ENCODE results near the gene PSORS1C1.

DNA sequence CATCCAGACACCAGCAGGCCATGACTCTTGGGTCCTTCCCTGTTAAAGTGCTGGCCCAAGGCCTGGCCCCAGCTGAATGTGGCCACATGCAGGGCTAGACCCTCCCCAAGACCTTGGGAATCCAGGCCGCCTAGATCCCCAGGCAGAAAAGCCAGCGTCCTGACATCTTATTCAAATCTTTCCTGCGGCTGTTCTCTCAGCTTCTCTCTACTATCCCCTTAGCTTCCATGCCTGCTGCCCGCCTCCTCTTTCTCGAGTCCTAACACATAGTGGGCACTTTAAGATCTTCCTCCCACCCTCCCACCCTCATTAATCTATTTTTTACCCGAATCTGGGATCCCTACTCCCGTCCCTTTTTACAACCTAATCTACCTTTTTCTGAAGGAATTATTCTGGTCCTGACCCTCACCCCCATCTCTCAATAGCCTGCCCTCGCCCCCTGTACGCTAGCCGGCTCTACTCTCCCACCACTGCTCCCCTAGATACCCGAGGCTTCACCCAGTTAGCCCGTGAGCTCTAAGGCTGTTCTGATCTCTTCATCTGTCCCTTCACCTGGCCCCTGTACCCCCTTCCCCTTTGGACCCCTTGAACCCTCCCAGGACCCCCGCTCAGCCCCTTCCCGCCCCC is 43.0 kb downstream of the PSORS1C1 start, which contains the start of gene CCHCR1:
- TF ChIP-seq, protein P1, sequence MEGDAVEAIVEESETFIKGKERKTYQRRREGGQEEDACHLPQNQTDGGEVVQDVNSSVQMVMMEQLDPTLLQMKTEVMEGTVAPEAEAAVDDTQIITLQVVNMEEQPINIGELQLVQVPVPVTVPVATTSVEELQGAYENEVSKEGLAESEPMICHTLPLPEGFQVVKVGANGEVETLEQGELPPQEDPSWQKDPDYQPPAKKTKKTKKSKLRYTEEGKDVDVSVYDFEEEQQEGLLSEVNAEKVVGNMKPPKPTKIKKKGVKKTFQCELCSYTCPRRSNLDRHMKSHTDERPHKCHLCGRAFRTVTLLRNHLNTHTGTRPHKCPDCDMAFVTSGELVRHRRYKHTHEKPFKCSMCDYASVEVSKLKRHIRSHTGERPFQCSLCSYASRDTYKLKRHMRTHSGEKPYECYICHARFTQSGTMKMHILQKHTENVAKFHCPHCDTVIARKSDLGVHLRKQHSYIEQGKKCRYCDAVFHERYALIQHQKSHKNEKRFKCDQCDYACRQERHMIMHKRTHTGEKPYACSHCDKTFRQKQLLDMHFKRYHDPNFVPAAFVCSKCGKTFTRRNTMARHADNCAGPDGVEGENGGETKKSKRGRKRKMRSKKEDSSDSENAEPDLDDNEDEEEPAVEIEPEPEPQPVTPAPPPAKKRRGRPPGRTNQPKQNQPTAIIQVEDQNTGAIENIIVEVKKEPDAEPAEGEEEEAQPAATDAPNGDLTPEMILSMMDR (IDR thresholded peaks at IDR 0.05 in 4 of 5, conservative IDR thresholded peaks at IDR 0.05 in 1 of 5) = no peak
- TF ChIP-seq POLR2A (IDR thresholded peaks at IDR 0.05) = no peak

All from gastrocnemius medialis (tissue), 4 donors.